Measurements from ENCODE around the gene FLACC1. TPM values are rescaled to one million over a fixed set of nuclear protein-coding genes. Genes with fewer than 3 reads are reported as not detected.

Gene FLACC1
- polyA plus RNA-seq, 2 donors = 0.27 to 0.59 TPM

DNA sequence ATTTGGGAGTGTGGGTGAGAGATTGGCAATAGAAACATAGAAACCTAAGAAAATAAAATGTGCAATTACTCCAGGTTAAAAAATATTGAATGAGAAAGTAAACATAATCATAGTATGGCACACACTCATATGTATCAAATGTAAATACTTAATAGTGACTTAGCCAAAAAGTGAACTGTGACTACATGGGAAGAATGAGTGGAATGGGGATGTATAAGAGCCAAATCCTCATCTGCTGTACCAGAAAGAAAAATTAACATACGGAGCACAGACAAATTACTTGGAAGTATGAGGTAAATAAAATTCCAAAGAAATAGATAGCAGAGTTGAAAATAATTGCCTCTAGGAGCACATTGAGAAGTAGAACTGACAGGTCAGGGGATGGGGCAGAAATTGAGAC lies 4.0 kb downstream of the FLACC1 start:
- Histone ChIP-seq H3K4me1 (ENCODE audit: control insufficient read depth in 2 of 2, insufficient read depth in 2 of 2, low read length in 1 of 2) (no peaks in the 10 kb centered on the region), H3K27ac (ENCODE audit: low read depth in 2 of 2, low read length in 1 of 2) (no peak overlapping the region), H3K9me3 (ENCODE audit: control insufficient read depth in 2 of 2, insufficient read depth in 1 of 2, low read depth in 1 of 2, low read length in 1 of 2) (no peaks in the 10 kb centered on the region), H3K4me3 (ENCODE audit: low read depth in 1 of 2, low read length in 2 of 2) (no peak overlapping the region), H3K36me3 (ENCODE audit: control insufficient read depth in 2 of 2, insufficient read depth in 2 of 2, low read length in 1 of 2) (peaks cover 0 to under 1% of the 10 kb centered on the region in 2 donors), H3K27me3 (ENCODE audit: control insufficient read depth in 1 of 2, insufficient read depth in 2 of 2, low read length in 2 of 2) (no peaks in the 10 kb centered on the region)
- WGBS, 2 donors = 73 to 74% methylated on average over 1 of the region's 1 CpG

DNA sequence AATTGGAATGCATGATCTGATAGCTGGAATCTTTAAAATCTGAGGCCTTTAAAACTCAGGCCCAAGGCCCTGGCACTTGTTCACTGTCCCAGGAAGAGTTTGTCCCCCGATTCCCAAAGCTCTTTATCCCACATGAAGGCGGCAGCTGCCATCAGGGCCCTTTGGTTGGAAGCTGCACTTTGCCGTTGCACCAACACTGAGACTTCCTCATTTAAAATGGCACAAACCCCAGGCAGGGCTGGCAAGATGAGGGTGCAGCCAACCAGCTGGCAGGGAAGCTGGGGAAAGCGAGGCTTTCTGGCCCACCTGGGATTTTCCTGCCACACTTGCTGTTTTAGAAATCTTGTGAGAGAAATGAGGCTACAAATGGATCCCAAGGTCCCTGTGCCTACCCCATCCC lies 6.3 kb downstream of the FLACC1 start:
- Histone ChIP-seq H3K27me3 (ENCODE audit: control insufficient read depth in 1 of 2, insufficient read depth in 2 of 2, low read length in 2 of 2) (no peaks in the 10 kb centered on the region), H3K4me1 (ENCODE audit: control insufficient read depth in 2 of 2, insufficient read depth in 2 of 2, low read length in 1 of 2) (no peaks in the 10 kb centered on the region), H3K9me3 (ENCODE audit: control insufficient read depth in 2 of 2, insufficient read depth in 1 of 2, low read depth in 1 of 2, low read length in 1 of 2) (no peaks in the 10 kb centered on the region), H3K36me3 (ENCODE audit: control insufficient read depth in 2 of 2, insufficient read depth in 2 of 2, low read length in 1 of 2) (peaks cover 0 to 6% of the 10 kb centered on the region in 2 donors), H3K4me3 (ENCODE audit: low read depth in 1 of 2, low read length in 2 of 2) (no peak overlapping the region), H3K27ac (ENCODE audit: low read depth in 2 of 2, low read length in 1 of 2) (no peak overlapping the region)
- WGBS, 2 donors = 94 to 96% methylated on average over 4 of the region's 4 CpGs

DNA sequence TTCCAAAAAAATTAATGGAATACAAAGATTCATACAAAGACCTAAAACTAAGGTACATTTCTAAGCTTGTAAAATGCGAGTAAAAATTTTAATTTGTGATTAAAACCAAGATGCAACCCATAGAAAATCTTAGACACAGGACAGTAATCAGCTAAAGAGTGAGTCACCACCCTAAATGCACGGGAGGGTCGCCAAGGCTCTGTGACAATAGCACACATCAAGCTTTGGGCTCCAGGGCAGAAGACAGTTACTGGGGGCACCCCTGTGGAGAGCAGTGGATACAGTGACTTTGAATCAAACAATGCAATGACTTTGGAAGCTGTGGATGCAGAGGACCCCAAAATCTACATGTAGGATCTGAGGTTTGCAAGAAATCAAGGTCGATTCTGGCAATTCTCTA lies 7.5 kb downstream of the FLACC1 start:
- 65 to 75% methylated on average over 4 of the region's 4 CpGs for WGBS, 2 donors
- H3K4me1 ChIP-seq (ENCODE audit: control insufficient read depth in 2 of 2, insufficient read depth in 2 of 2, low read length in 1 of 2) = no peaks in the 10 kb centered on the region
- H3K4me3 ChIP-seq (ENCODE audit: low read depth in 1 of 2, low read length in 2 of 2) = no peak overlapping the region
- no peaks in the 10 kb centered on the region for H3K27me3 ChIP-seq (ENCODE audit: control insufficient read depth in 1 of 2, insufficient read depth in 2 of 2, low read length in 2 of 2)
- H3K36me3 ChIP-seq (ENCODE audit: control insufficient read depth in 2 of 2, insufficient read depth in 2 of 2, low read length in 1 of 2) = peaks cover 0 to 6% of the 10 kb centered on the region in 2 donors
- H3K27ac ChIP-seq (ENCODE audit: low read depth in 2 of 2, low read length in 1 of 2) = no peak overlapping the region
- H3K9me3 ChIP-seq (ENCODE audit: control insufficient read depth in 2 of 2, insufficient read depth in 1 of 2, low read depth in 1 of 2, low read length in 1 of 2) = no peaks in the 10 kb centered on the region

DNA sequence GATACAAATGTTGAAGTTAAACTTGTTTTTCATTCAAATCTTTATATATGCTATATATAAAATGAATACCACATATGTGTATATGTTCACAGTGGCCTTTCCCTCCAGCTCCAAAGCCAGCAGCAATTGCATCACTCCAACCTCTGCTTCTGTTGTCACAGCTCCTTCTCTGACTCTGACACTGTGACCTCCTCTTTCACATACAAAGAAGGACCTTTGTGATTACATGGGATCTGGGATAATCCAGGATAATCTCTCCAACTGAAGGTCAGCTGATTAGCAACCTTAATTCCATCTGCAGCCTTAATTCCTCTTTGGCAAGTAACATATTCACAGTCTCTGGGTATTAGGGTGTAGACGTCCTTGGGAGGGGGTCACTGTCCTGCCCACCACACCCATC lies 8.4 kb downstream of the FLACC1 start:
- H3K27ac ChIP-seq (ENCODE audit: low read depth in 2 of 2, low read length in 1 of 2) = no peak overlapping the region
- 53% methylated on average over 1 of the region's 1 CpG for WGBS, 2 donors
- H3K4me1 ChIP-seq (ENCODE audit: control insufficient read depth in 2 of 2, insufficient read depth in 2 of 2, low read length in 1 of 2) = no peaks in the 10 kb centered on the region
- H3K36me3 ChIP-seq (ENCODE audit: control insufficient read depth in 2 of 2, insufficient read depth in 2 of 2, low read length in 1 of 2) = peaks cover 0 to 6% of the 10 kb centered on the region in 2 donors
- H3K27me3 ChIP-seq (ENCODE audit: control insufficient read depth in 1 of 2, insufficient read depth in 2 of 2, low read length in 2 of 2) = no peaks in the 10 kb centered on the region
- H3K4me3 ChIP-seq (ENCODE audit: low read depth in 1 of 2, low read length in 2 of 2) = no peak overlapping the region
- no peaks in the 10 kb centered on the region for H3K9me3 ChIP-seq (ENCODE audit: control insufficient read depth in 2 of 2, insufficient read depth in 1 of 2, low read depth in 1 of 2, low read length in 1 of 2)

DNA sequence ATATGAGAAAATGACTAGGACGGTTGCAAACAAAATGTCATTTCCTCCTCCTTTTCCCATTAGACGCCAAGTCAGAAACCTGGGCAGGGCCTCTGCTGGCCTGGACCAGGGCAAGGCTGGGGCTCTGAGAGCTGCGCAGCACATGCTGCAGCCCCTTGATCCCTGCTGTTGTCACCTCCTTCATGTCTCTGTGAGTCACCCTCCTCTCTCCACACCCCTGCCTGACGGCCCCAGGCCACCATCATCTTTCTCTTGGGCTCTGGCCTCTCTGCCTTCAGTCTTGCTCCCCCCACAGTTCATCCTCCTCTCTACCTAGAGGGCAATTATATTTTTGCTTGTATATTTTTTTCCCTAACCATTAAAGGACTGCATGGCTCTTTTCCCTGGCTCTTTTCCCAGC lies 10.0 kb downstream of the FLACC1 start:
- 85 to 97% methylated on average over 4 of the region's 4 CpGs for WGBS, 2 donors
- Histone ChIP-seq H3K4me3 (ENCODE audit: low read depth in 1 of 2, low read length in 2 of 2) (no peak overlapping the region), H3K27ac (ENCODE audit: low read depth in 2 of 2, low read length in 1 of 2) (no peak overlapping the region), H3K27me3 (ENCODE audit: control insufficient read depth in 1 of 2, insufficient read depth in 2 of 2, low read length in 2 of 2) (no peaks in the 10 kb centered on the region), H3K36me3 (ENCODE audit: control insufficient read depth in 2 of 2, insufficient read depth in 2 of 2, low read length in 1 of 2) (peaks cover 0 to 6% of the 10 kb centered on the region in 2 donors), H3K9me3 (ENCODE audit: control insufficient read depth in 2 of 2, insufficient read depth in 1 of 2, low read depth in 1 of 2, low read length in 1 of 2) (no peaks in the 10 kb centered on the region), H3K4me1 (ENCODE audit: control insufficient read depth in 2 of 2, insufficient read depth in 2 of 2, low read length in 1 of 2) (no peaks in the 10 kb centered on the region)

DNA sequence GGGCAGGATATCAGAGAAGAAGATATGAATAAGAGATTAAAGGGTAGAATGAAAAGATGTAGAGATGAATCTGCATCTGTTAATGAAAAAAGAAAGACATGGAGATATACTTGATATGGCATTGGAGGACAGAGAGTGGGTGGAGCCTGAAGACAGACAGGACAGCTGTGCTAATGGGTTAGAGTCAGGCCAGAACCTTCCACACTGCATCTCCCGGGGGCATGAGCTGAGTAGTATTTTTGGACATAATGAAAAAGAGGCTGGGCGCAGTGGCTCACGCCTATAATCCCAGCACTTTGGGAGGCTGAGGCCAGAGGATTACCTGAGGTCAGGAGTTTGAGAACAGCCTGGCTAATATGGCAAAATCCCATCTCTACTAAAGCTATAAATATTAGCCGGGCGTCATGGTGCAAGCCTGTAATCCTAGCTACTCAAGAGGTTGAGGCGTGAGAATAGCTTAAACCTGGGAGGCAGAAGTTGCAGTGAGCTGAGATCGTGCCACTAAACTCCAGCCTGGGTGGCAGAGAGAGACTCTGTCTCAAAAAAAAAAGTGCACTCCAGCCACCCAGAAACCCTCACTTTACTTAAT lies 11.4 kb downstream of the FLACC1 start:
- WGBS, 2 donors = 84 to 89% methylated on average over 7 of the region's 7 CpGs

DNA sequence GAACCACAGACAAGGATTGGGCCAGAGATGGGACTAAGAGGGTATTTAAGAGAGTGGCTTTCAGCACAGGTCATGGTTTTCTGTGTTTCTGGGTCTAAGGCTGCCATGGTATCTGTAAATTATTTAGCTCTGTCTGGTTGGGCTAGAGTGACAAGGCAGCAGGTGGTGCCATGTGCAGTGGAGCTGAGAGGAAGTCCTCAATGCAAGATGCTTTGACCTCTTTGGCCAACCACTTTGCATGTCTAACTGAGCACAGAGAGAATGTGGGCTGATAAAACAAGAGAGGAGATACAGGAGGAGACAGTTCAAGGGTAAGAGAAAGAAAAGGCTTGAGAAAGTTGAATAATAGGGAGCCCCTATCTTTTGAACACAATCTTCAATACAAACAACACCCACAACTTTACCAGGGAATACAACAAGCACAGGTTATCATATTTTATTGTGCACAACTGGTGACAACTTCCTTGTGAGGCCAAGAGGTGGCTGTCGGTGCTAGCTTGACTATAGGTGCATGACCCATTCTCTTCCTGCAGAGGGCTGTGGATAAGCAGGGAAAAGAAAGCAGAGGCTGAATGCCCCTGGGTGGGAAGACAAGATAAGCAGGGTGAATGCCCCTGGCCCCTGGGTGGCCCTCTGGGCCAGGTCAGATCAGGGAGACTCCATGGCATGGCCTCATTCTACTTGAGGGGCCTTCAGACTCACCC lies 12.3 kb downstream of the FLACC1 start:
- Histone ChIP-seq H3K36me3 (ENCODE audit: control insufficient read depth in 2 of 2, insufficient read depth in 2 of 2, low read length in 1 of 2) (peaks cover 0 to 6% of the 10 kb centered on the region in 2 donors), H3K27me3 (ENCODE audit: control insufficient read depth in 1 of 2, insufficient read depth in 2 of 2, low read length in 2 of 2) (no peaks in the 10 kb centered on the region), H3K27ac (ENCODE audit: low read depth in 2 of 2, low read length in 1 of 2) (no peak overlapping the region), H3K4me1 (ENCODE audit: control insufficient read depth in 2 of 2, insufficient read depth in 2 of 2, low read length in 1 of 2) (no peaks in the 10 kb centered on the region), H3K4me3 (ENCODE audit: low read depth in 1 of 2, low read length in 2 of 2) (no peak overlapping the region), H3K9me3 (ENCODE audit: control insufficient read depth in 2 of 2, insufficient read depth in 1 of 2, low read depth in 1 of 2, low read length in 1 of 2) (no peaks in the 10 kb centered on the region)
- 63 to 65% methylated on average over 1 of the region's 1 CpG for WGBS, 2 donors

More for the DNA sequence above, 11.4 kb downstream of the FLACC1 start:
- no peaks in the 10 kb centered on the region for H3K27me3 ChIP-seq (ENCODE audit: control insufficient read depth in 1 of 2, insufficient read depth in 2 of 2, low read length in 2 of 2)
- no peaks in the 10 kb centered on the region for H3K9me3 ChIP-seq (ENCODE audit: control insufficient read depth in 2 of 2, insufficient read depth in 1 of 2, low read depth in 1 of 2, low read length in 1 of 2)
- H3K36me3 ChIP-seq (ENCODE audit: control insufficient read depth in 2 of 2, insufficient read depth in 2 of 2, low read length in 1 of 2) = peaks cover 0 to 6% of the 10 kb centered on the region in 2 donors
- no peak overlapping the region for H3K27ac ChIP-seq (ENCODE audit: low read depth in 2 of 2, low read length in 1 of 2)
- no peaks in the 10 kb centered on the region for H3K4me1 ChIP-seq (ENCODE audit: control insufficient read depth in 2 of 2, insufficient read depth in 2 of 2, low read length in 1 of 2)
- H3K4me3 ChIP-seq (ENCODE audit: low read depth in 1 of 2, low read length in 2 of 2) = no peak overlapping the region

DNA sequence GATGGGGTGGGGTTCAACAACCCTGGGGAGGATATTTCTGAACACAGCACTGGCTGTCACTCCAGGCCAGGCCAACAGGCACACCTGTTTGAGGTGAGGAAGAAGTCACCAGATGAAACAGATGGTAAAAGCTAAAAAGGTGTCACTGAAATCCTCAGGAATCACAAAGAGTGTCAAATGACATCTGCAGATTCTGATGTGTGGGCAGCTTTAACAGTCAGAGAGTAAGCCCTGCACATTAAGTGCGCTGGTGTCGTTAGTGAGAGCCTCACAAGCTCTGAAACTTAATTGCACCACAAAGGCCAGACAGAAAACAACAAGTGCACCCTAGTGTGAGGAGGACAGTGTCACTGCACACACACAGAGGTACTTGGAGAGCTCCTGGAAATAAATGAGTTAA lies 13.6 kb downstream of the FLACC1 start:
- 91 to 93% methylated on average over 2 of the region's 2 CpGs for WGBS, 2 donors
- Histone ChIP-seq H3K9me3 (ENCODE audit: control insufficient read depth in 2 of 2, insufficient read depth in 1 of 2, low read depth in 1 of 2, low read length in 1 of 2) (no peaks in the 10 kb centered on the region), H3K36me3 (ENCODE audit: control insufficient read depth in 2 of 2, insufficient read depth in 2 of 2, low read length in 1 of 2) (peaks cover 0 to 6% of the 10 kb centered on the region in 2 donors), H3K4me1 (ENCODE audit: control insufficient read depth in 2 of 2, insufficient read depth in 2 of 2, low read length in 1 of 2) (no peaks in the 10 kb centered on the region), H3K27me3 (ENCODE audit: control insufficient read depth in 1 of 2, insufficient read depth in 2 of 2, low read length in 2 of 2) (no peaks in the 10 kb centered on the region), H3K27ac (ENCODE audit: low read depth in 2 of 2, low read length in 1 of 2) (no peak overlapping the region), H3K4me3 (ENCODE audit: low read depth in 1 of 2, low read length in 2 of 2) (no peak overlapping the region)

DNA sequence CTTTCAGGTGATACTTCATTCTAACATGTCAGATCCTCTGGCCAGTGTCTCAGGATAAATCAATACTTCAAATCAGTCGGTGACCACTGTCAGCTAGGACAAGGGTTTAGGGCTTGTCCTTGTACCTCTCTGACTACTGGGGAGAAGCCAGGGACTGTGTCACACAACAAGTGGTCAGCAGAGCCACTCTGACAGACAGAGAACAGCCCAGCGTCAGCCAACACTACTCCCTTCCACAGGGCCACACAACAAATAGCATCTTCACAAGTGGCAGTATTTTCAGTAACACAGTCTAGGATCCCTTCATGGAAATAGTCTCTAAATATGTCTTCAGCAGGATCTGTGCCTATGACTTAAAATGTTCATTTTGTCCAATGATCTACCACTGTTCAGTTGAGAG lies 14.2 kb downstream of the FLACC1 start:
- Histone ChIP-seq H3K27ac (ENCODE audit: low read depth in 2 of 2, low read length in 1 of 2) (no peak overlapping the region), H3K4me3 (ENCODE audit: low read depth in 1 of 2, low read length in 2 of 2) (no peak overlapping the region), H3K36me3 (ENCODE audit: control insufficient read depth in 2 of 2, insufficient read depth in 2 of 2, low read length in 1 of 2) (peaks cover 0 to 3% of the 10 kb centered on the region in 2 donors), H3K27me3 (ENCODE audit: control insufficient read depth in 1 of 2, insufficient read depth in 2 of 2, low read length in 2 of 2) (no peaks in the 10 kb centered on the region), H3K4me1 (ENCODE audit: control insufficient read depth in 2 of 2, insufficient read depth in 2 of 2, low read length in 1 of 2) (no peaks in the 10 kb centered on the region), H3K9me3 (ENCODE audit: control insufficient read depth in 2 of 2, insufficient read depth in 1 of 2, low read depth in 1 of 2, low read length in 1 of 2) (no peaks in the 10 kb centered on the region)
- 87 to 92% methylated on average over 2 of the region's 2 CpGs for WGBS, 2 donors

DNA sequence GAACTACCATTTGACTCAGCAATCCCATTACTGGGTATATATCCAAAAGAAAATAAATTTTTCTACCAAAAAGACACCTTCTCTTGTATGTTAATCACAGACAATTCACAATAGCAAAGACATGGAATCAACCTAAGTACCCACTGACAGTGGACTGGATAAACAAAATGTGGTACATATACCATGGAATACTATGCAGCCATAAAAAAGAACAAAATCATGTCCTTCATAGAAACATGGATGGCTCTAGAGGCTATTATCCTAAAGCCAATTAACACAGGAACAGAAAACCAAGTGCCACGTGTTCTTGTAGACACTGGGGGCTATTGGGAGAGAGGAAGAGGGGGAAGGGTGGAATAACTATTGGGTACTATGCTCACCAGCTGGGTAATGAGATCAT lies 27.7 kb downstream of the FLACC1 start:
- Histone ChIP-seq H3K27ac (ENCODE audit: low read depth in 2 of 2, low read length in 1 of 2) (no peak overlapping the region), H3K36me3 (ENCODE audit: control insufficient read depth in 2 of 2, insufficient read depth in 2 of 2, low read length in 1 of 2) (no peaks in the 10 kb centered on the region), H3K27me3 (ENCODE audit: control insufficient read depth in 1 of 2, insufficient read depth in 2 of 2, low read length in 2 of 2) (no peaks in the 10 kb centered on the region), H3K4me1 (ENCODE audit: control insufficient read depth in 2 of 2, insufficient read depth in 2 of 2, low read length in 1 of 2) (no peaks in the 10 kb centered on the region), H3K4me3 (ENCODE audit: low read depth in 1 of 2, low read length in 2 of 2) (no peak overlapping the region), H3K9me3 (ENCODE audit: control insufficient read depth in 2 of 2, insufficient read depth in 1 of 2, low read depth in 1 of 2, low read length in 1 of 2) (no peaks in the 10 kb centered on the region)
- WGBS, 2 donors = 47 to 57% methylated on average over 1 of the region's 1 CpG

Measured in esophagus (tissue), 2 donors.